ENCODE results near the gene RBP5.
A peak's percentile ranks its signal among the peaks of the same experiment; 100 is the strongest.

Gene RBP5

GRCh38 chr12:7145671-7146070 lies 17.0 kb upstream of the RBP5 start:
- DNase-seq (ENCODE audit: low spot score), result no peak

GRCh38 chr12:7144414-7145120 lies 15.9 kb upstream of the RBP5 start:
- peak; percentile 16 for DNase-seq (ENCODE audit: low spot score)

- DNase-seq (ENCODE audit: low spot score), result no peak
Measured at GRCh38 chr12:7143564-7143963, 14.9 kb upstream of the RBP5 start.

GRCh38 chr12:7142809-7143465 lies 14.2 kb upstream of the RBP5 start:
- no peak for DNase-seq (ENCODE audit: low spot score)

- peak; percentile 16 for DNase-seq (ENCODE audit: low spot score)
Measured at GRCh38 chr12:7142056-7142644, 13.5 kb upstream of the RBP5 start.

GRCh38 chr12:7141351-7142005 lies 12.8 kb upstream of the RBP5 start:
- no peak for DNase-seq (ENCODE audit: low spot score)

GRCh38 chr12:7139200-7139599 lies 10.5 kb upstream of the RBP5 start:
- DNase-seq (ENCODE audit: low spot score), result no peak

GRCh38 chr12:7137908-7138307 lies 9.2 kb upstream of the RBP5 start:
- DNase-seq (ENCODE audit: low spot score), result no peak

GRCh38 chr12:7136676-7137075 lies 8.0 kb upstream of the RBP5 start:
- no peak for DNase-seq (ENCODE audit: low spot score)

- no peak for DNase-seq (ENCODE audit: low spot score)
Measured at GRCh38 chr12:7136071-7136470, 7.4 kb upstream of the RBP5 start.

- no peak for DNase-seq (ENCODE audit: low spot score)
Measured at GRCh38 chr12:7134396-7135166, 5.9 kb upstream of the RBP5 start.

GRCh38 chr12:7131502-7131866 lies 2.8 kb upstream of the RBP5 start:
- no peak for DNase-seq (ENCODE audit: low spot score)

GRCh38 chr12:7130701-7131501 lies 2.2 kb upstream of the RBP5 start:
- DNase-seq (ENCODE audit: low spot score), result peak; percentile 40

GRCh38 chr12:7129872-7130691 lies 1.4 kb upstream of the RBP5 start, which contains the start of gene CLSTN3:
TSS of gene CLSTN3 (plus strand) at chr12:7130371. CDS start at chr12:7130649, 278 bp downstream.
- peak; percentile 70 for DNase-seq (ENCODE audit: low spot score)

GRCh38 chr12:7129287-7129871 lies 690 bp upstream of the RBP5 start:
- no peak for DNase-seq (ENCODE audit: low spot score)

GRCh38 chr12:7127916-7128626 lies 618 bp downstream of the RBP5 start:
- no peak for DNase-seq (ENCODE audit: low spot score)

GRCh38 chr12:7125632-7126227 lies 3.0 kb downstream of the RBP5 start:
- no peak for DNase-seq (ENCODE audit: low spot score)

GRCh38 chr12:7123806-7124522 lies 4.7 kb downstream of the RBP5 start:
- no peak for DNase-seq (ENCODE audit: low spot score)
